K562 (cell line): ENCODE results near the gene OR2C3. TPM values are rescaled to one million over a fixed set of nuclear protein-coding genes. Genes with fewer than 3 reads are reported as not detected.
A peak's percentile ranks its signal among the peaks of the same experiment; 100 is the strongest.

Experiments used
- ATAC-seq: fragments of 200-7000 bp; cut with Tn5 transposase; 3 replicates; pipeline ENCODE4 v1.9.1; 2020; ENCODE audit warnings: moderate library complexity
- BruUV-seq: library from RNA; stranded (reverse); fragments of 400-500 nt; replicated peaks from 2 replicates; lab custom pipeline; 2021; lab: Mats Ljungman, UMichigan
- CTCF ChIA-PET: fragments of 300-600 bp; formaldehyde crosslinking; extraction: SDS; loops from one replicate; lab custom pipeline; 2021; ENCODE audit warnings: low intra/inter-chr PET ratio; lab: Yijun Ruan, JAX
- POLR2A ChIA-PET: fragments of 300-600, 350-650 bp; sonication (Branson Sonifier 250); formaldehyde crosslinking; extraction: SDS; loops from one replicate; lab custom pipeline; 2021; ENCODE audit warnings: antibody characterized with exemption, inconsistent platforms; lab: Yijun Ruan, JAX
- DNase-seq, 4 experiments: peaks; one replicate each; pipeline versions ENCODE4 v3.0.0 to v3.0.0-alpha.2; 2011 to 2018; ENCODE audit warnings: low spot score in 3 of 4, mixed read lengths in 3 of 4; ENCODE audit errors: extremely low read depth in 1 of 4
- FAIRE-seq: peaks from 2 replicates; lab custom pipeline; 2011; peaks lifted over from hg19 to GRCh38; lab: Jason Lieb, UNC
- H2AFZ ChIP-seq: 2 replicates; pipeline ENCODE4 v1.6.0; 2011; ENCODE audit warnings: low read depth, low read length, control low read depth, inconsistent platforms
- H3K27ac ChIP-seq: fragments of 200-600 bp; 3 replicates; pipeline ENCODE4 v1.8.0; 2011; ENCODE audit warnings: low read depth, mild to moderate bottlenecking, control low read depth, inconsistent platforms, low read length, moderate library complexity, mixed read lengths; ENCODE audit errors: extremely low read depth
- H3K27me3 ChIP-seq, 2 experiments: fragments of 300-600 bp in 1 of 2; 2 replicates in 1 of 2; 3 replicates in 1 of 2; pipeline versions ENCODE4 v1.6.0 to v1.8.0; 2011; ENCODE audit warnings: inconsistent platforms in 2 of 2, low read length in 2 of 2, mild to moderate bottlenecking in 1 of 2, mixed read lengths in 1 of 2, moderate library complexity in 1 of 2; ENCODE audit not compliant: control insufficient read depth in 2 of 2, insufficient read depth in 2 of 2
- H3K36me3 ChIP-seq: fragments of 300-600 bp; 3 replicates; pipeline ENCODE4 v1.8.0; 2011; ENCODE audit warnings: mild to moderate bottlenecking, low read length, inconsistent platforms; ENCODE audit not compliant: control insufficient read depth, insufficient read depth
- H3K4me1 ChIP-seq, 2 experiments: fragments of 200-600 bp in 1 of 2; replicated peaks in 1 of 2; 2 replicates in 1 of 2; 3 replicates in 1 of 2; pipeline versions ENCODE4 v1.5.1 to v1.8.0; 2011; ENCODE audit warnings: inconsistent platforms in 2 of 2, low read length in 2 of 2, mild to moderate bottlenecking in 1 of 2, mixed read lengths in 1 of 2, moderate library complexity in 1 of 2; ENCODE audit not compliant: control insufficient read depth in 2 of 2, insufficient read depth in 2 of 2
- H3K4me2 ChIP-seq: 2 replicates; pipeline ENCODE4 v1.6.1; 2011; ENCODE audit warnings: low read length, control low read depth, inconsistent platforms, mixed read lengths; ENCODE audit not compliant: insufficient read depth
- H3K4me3 ChIP-seq: fragments of 200-600 bp; sonication (generic), shearing (Covaris generic); 2 replicates; pipeline ENCODE4 v1.5.1; 2016; ENCODE audit warnings: control low read depth, inconsistent platforms
- H3K79me2 ChIP-seq: fragments of 200-600 bp; 3 replicates; pipeline ENCODE4 v1.8.0; 2011; ENCODE audit warnings: low read length, inconsistent platforms; ENCODE audit not compliant: control insufficient read depth, insufficient read depth
- H3K9ac ChIP-seq, 2 experiments: 2 replicates each; pipeline versions ENCODE4 v1.6.0 to v1.6.1; 2011; ENCODE audit warnings: low read depth in 2 of 2, low read length in 2 of 2, control low read depth in 1 of 2, inconsistent platforms in 1 of 2, mild to moderate bottlenecking in 1 of 2, mixed read lengths in 1 of 2; ENCODE audit not compliant: insufficient read depth in 1 of 2
- H3K9me1 ChIP-seq: one replicate; pipeline ENCODE4 v1.6.0; 2011; ENCODE audit warnings: inconsistent platforms, mild to moderate bottlenecking, low read length, moderate library complexity; ENCODE audit not compliant: control insufficient read depth, insufficient read depth
- H3K9me3 ChIP-seq: replicated peaks from 2 replicates; pipeline ENCODE4 v1.5.1; 2011; ENCODE audit warnings: low read depth, low read length, inconsistent platforms; ENCODE audit not compliant: control insufficient read depth, insufficient read depth
- H4K20me1 ChIP-seq: replicated peaks from 2 replicates; pipeline ENCODE4 v1.6.1; 2011; ENCODE audit warnings: low read length, inconsistent platforms, mixed read lengths; ENCODE audit not compliant: control insufficient read depth, insufficient read depth
- HNRNPK ChIP-seq: fragments of 200-400 bp; formaldehyde crosslinking; IDR thresholded peaks from one replicate; pipeline ENCODE4 v1.6.1; 2018; ENCODE audit warnings: mild to moderate bottlenecking, low read depth, low read length; ENCODE audit not compliant: poor library complexity, severe bottlenecking
- RAD21 ChIP-seq, 2 experiments: fragments of 250-450 bp in 1 of 2; fragments of 450-650 bp in 1 of 2; sonication (Bioruptor Pico) in 1 of 2; formaldehyde crosslinking in 1 of 2; IDR thresholded peaks in 1 of 2; conservative IDR thresholded peaks in 1 of 2; 2 replicates each; pipeline versions ENCODE4 v1.4.0 to v1.8.0; 2020 to 2022; ENCODE audit warnings: mild to moderate bottlenecking in 2 of 2, moderate library complexity in 1 of 2
- ZNF165 ChIP-seq: fragments of 250-450 bp; sonication (Bioruptor Pico); IDR thresholded peaks from 2 replicates; pipeline ENCODE4 v1.4.0; 2020; ENCODE audit warnings: borderline replicate concordance
- WGBS: fragments of 100-300 bp; shearing (Covaris generic); methylation state at CpG from one replicate; pipeline ENCODE4 v1.1.6; 2016; ENCODE audit warnings: low coverage, mixed read lengths; ENCODE audit not compliant: insufficient coverage; ENCODE audit errors: missing lambda C conversion rate; 5-methylcytosine and 5-hydroxymethylcytosine counted together
- in situ Hi-C: fragments of 300-500 bp; cut with MboI; formaldehyde crosslinking; loops from 4 replicates; pipeline ENCODE4 v1.15.0; 2018; ENCODE audit warnings: inconsistent platforms, mixed read lengths
- intact Hi-C: fragments of 100-400 bp; cut with micrococcal nuclease; formaldehyde crosslinking; loops from 2 replicates; pipeline ENCODE4 v1.14.2; 2022
- polyA plus RNA-seq, 8 experiments: library from polyadenylated mRNA; depleted of rRNA in 4 of 8; stranded (reverse) in 5 of 8; unstranded in 3 of 8; fragments of >200 nt; fragmentation: Nextera tagmentation in 2 of 8; fragmentation: Illumina TruSeq in 1 of 8; extraction: Ambion mirVana in 2 of 8; extraction: Trizol in 1 of 8; gene quantifications; 2 replicates each; pipeline versions ENCODE4 v1.2.1 to v1.2.3, GENCODE V29; 2011 to 2014; ENCODE audit warnings: inconsistent platforms in 1 of 8, missing spikeins in 1 of 8
- total RNA-seq, 7 experiments: library from RNA; depleted of rRNA in 6 of 7; stranded (reverse); fragments of >200 nt in 6 of 7; fragmentation: Illumina TruSeq in 2 of 7; extraction: Trizol in 2 of 7; gene quantifications; 2 replicates each; pipeline versions ENCODE4 v1.2.1 to v1.2.3, GENCODE V29; 2011 to 2021; ENCODE audit warnings: low replicate concordance in 1 of 7
- TF ChIP-seq, protein P1 (sequence below), 3 experiments: IDR thresholded peaks in 2 of 3; conservative IDR thresholded peaks in 1 of 3; 2 replicates each; pipeline ENCODE4 v1.5.1; 2011 to 2012; ENCODE audit warnings: low read length in 3 of 3, mild to moderate bottlenecking in 3 of 3, control low read depth in 2 of 3, improper control_type of control experiment in 1 of 3, inconsistent platforms in 1 of 3, low read depth in 1 of 3, mixed read lengths in 1 of 3, moderate library complexity in 1 of 3; ENCODE audit not compliant: insufficient read depth in 2 of 3
- TF ChIP-seq, protein P2 (sequence below): sonication (generic); formaldehyde crosslinking; IDR thresholded peaks from 2 replicates; pipeline ENCODE4 v1.8.1; 2023; ENCODE audit warnings: mild to moderate bottlenecking, missing genetic modification reagents

The OR2C3 gene
- total and polyA plus RNA-seq, 9 of the 15 experiments (the other 6 are each of a cell fraction or from before 2014, with no cell fraction given), result under 0.01 to 0.05 (median 0.03) TPM; not detected in 4

DNA sequence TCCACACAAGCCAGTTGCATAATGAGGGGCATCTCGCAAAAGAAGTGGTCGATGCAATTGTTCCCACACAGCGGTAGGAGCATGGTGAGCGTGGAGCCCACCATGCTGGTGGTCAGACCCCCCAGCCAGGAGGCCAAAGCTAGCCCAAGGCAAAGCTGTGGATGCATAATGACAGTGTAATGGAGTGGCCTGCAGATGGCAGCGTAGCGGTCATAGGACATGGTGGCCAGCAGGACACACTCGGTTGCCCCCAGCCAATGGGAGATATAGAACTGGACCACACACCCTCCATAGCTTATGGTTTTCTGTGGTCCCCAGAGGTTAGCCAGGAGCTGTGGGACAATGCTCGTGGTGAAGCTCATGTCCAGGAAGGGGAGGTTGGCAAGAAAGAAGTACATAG is 4.3 kb downstream of the OR2C3 start:
- Histone ChIP-seq H3K9me1 (no peaks in the 10 kb centered on the region), H4K20me1 (no peaks in the 10 kb centered on the region), H2AFZ (no peak overlapping the region), H3K9ac (no peak overlapping the region), H3K79me2 (no peaks in the 10 kb centered on the region), H3K4me2 (no peak overlapping the region), H3K36me3 (no peaks in the 10 kb centered on the region), H3K27ac (no peak overlapping the region), H3K4me1 (peaks cover 0 to 7% of the 10 kb centered on the region in 2 experiments; a peak in 3 of 5 replicates), H3K4me3 (no peak overlapping the region), H3K9me3 (no peaks in the 10 kb centered on the region), H3K27me3 (peaks cover 0 to 16% of the 10 kb centered on the region in 2 experiments; a peak in 2 of 5 replicates)
- ChIA-PET CTCF (no interaction called here), POLR2A (interaction anchor here (1.1 kb wide), 1 partner anchor 19 kb away, joined by 4 read pairs; no protein-coding TSS in a partner anchor)
- peak; percentile 80 for ATAC-seq
- peak in 3 of 4 experiments; percentile 16 to 37 (median 21) for DNase-seq
- WGBS, result 2% methylated on average over 8 of the region's 8 CpGs
- FAIRE-seq, result peak; percentile 35
- intact Hi-C loops (no loop called here), in situ Hi-C loops (no loop called here)
- TF ChIP-seq ZNF165 (no peak), RAD21 (CRISPR knock-in tag; conservative IDR thresholded peaks at IDR 0.05 in 1 of 2, IDR thresholded peaks at IDR 0.05 in 1 of 2) (peak in 1 of 2 experiments; percentile 30; a peak in 2 of 4 replicates), HNRNPK (no peak)
- TF ChIP-seq, protein P1, sequence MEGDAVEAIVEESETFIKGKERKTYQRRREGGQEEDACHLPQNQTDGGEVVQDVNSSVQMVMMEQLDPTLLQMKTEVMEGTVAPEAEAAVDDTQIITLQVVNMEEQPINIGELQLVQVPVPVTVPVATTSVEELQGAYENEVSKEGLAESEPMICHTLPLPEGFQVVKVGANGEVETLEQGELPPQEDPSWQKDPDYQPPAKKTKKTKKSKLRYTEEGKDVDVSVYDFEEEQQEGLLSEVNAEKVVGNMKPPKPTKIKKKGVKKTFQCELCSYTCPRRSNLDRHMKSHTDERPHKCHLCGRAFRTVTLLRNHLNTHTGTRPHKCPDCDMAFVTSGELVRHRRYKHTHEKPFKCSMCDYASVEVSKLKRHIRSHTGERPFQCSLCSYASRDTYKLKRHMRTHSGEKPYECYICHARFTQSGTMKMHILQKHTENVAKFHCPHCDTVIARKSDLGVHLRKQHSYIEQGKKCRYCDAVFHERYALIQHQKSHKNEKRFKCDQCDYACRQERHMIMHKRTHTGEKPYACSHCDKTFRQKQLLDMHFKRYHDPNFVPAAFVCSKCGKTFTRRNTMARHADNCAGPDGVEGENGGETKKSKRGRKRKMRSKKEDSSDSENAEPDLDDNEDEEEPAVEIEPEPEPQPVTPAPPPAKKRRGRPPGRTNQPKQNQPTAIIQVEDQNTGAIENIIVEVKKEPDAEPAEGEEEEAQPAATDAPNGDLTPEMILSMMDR (IDR thresholded peaks at IDR 0.05 in 2 of 3, conservative IDR thresholded peaks at IDR 0.05 in 1 of 3; ENCODE audit: insufficient read depth in 2 of 3, low read depth in 1 of 3, low read length in 3 of 3), result peak in 2 of 3 experiments; percentile 36 to 69; a peak in 5 of 6 replicates
- TF ChIP-seq, protein P2, sequence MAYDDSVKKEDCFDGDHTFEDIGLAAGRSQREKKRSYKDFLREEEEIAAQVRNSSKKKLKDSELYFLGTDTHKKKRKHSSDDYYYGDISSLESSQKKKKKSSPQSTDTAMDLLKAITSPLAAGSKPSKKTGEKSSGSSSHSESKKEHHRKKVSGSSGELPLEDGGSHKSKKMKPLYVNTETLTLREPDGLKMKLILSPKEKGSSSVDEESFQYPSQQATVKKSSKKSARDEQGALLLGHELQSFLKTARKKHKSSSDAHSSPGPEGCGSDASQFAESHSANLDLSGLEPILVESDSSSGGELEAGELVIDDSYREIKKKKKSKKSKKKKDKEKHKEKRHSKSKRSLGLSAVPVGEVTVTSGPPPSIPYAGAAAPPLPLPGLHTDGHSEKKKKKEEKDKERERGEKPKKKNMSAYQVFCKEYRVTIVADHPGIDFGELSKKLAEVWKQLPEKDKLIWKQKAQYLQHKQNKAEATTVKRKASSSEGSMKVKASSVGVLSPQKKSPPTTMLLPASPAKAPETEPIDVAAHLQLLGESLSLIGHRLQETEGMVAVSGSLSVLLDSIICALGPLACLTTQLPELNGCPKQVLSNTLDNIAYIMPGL, result no peak
- BruUV-seq, result no TSS peak
